OCI-LY3 (cell line): ENCODE measurements around the gene PAK4.

Experiments
- H2AFZ ChIP-seq: fragments of 200-600, 300-600 bp; shearing (Covaris generic); 2 replicates; pipeline ENCODE4 v1.6.0; 2014; ENCODE audit warnings: antibody characterized with exemption, low read depth, low read length
- H3K27ac ChIP-seq: fragments of 200-600, 300-600 bp; sonication (generic); 2 replicates; pipeline ENCODE4 v1.5.1; 2014; ENCODE audit warnings: mild to moderate bottlenecking, low read length, moderate library complexity, mixed read lengths
- H3K27me3 ChIP-seq: fragments of 200-600, 300-600 bp; sonication (generic); 2 replicates; pipeline ENCODE4 v1.6.1; 2014; ENCODE audit warnings: low read depth, low read length, mixed read lengths
- H3K36me3 ChIP-seq: fragments of 200-600, 300-600 bp; sonication (generic); replicated peaks from 2 replicates; pipeline ENCODE3; 2014; ENCODE audit warnings: low read depth, low read length, mixed read lengths
- H3K4me1 ChIP-seq: fragments of 300-600, 200-600 bp; sonication (generic); 2 replicates; pipeline ENCODE4 v1.6.1; 2014; ENCODE audit warnings: low read length, mixed read lengths
- H3K4me2 ChIP-seq: fragments of 200-600, 300-600 bp; sonication (generic); 2 replicates; pipeline ENCODE4 v1.6.1; 2014; ENCODE audit warnings: low read length, mixed read lengths
- H3K4me3 ChIP-seq: fragments of 300-600, 200-600 bp; sonication (generic); 2 replicates; pipeline ENCODE4 v1.5.1; 2014; ENCODE audit warnings: antibody characterized with exemption, mild to moderate bottlenecking, low read length, moderate library complexity
- H3K79me2 ChIP-seq: fragments of 300-600, 200-600 bp; shearing (Covaris generic); 2 replicates; pipeline ENCODE4 v1.6.1; 2014; ENCODE audit warnings: mild to moderate bottlenecking, low read length, mixed read lengths
- H3K9ac ChIP-seq: fragments of 300-600, 200-600 bp; shearing (Covaris generic); 2 replicates; pipeline ENCODE4 v1.6.0; 2014; ENCODE audit warnings: mild to moderate bottlenecking, low read length, moderate library complexity
- H3K9me3 ChIP-seq: fragments of 200-600, 300-600 bp; shearing (Covaris generic); 2 replicates; pipeline ENCODE4 v1.6.1; 2014; ENCODE audit warnings: low read length, mixed read lengths; ENCODE audit not compliant: insufficient read depth
- H4K20me1 ChIP-seq: fragments of 200-600, 300-600 bp; sonication (generic); 2 replicates; pipeline ENCODE4 v1.6.1; 2016; ENCODE audit warnings: low read length, mixed read lengths; ENCODE audit not compliant: insufficient read depth
- EZH2phosphoT487 ChIP-seq: fragments of 200-600 bp; shearing (Covaris generic); IDR thresholded peaks from 2 replicates; pipeline ENCODE4 v1.6.1; 2018; ENCODE audit warnings: antibody characterized with exemption, mixed run types, low read depth
- TF ChIP-seq, protein P1 (sequence below): fragments of 200-600, 300-600 bp; sonication (generic); IDR thresholded peaks from 2 replicates; pipeline ENCODE4 v1.5.1; 2014; ENCODE audit warnings: antibody characterized with exemption, low read length, low read depth

Gene PAK4

DNA sequence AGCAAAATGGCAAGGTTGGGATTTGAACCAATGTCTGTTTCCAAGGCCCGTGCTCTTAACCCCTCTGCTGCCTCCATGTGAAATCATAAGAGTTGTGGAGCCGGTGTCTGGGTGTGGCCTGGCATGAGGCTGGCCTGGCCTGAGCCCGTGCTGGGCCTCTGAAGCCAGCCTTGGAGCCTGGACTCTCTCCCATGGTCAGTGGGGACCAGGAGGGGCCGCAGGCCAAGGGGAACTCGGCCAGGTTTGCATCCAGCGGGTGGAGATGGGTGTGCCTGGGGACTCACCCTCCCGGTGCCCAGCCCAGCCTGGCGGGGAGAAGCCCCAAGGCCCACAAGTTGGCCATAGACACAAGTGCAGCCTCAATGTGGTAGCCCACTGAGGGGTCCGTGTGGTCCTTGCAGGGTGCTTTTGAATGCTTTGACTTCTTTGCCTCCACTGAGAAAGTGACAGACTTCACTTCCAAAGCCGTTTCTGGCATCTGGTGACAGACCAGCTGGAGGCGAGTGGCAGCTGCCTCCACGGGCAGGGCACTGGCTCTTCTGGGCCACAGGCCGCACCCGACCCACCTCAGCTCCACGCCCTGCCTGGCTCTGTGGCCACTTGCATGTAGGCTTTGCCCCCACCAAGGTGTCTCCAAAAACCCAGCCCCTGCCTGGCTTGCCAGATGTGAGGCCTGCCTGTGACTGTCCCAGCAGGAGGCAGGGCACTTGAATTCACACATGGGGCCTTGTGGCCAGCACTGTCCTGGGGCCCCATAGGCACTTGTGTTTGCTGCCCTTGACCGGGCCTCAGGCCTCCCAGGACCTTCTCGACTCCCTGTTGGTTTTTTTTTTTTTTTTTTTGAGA, 45.0 kb downstream of the PAK4 start:
- Histone ChIP-seq H3K4me3 (no peak overlapping the region), H3K27me3 (no peaks in the 10 kb centered on the region), H2AFZ (no peak overlapping the region), H3K27ac (no peak overlapping the region), H3K4me2 (no peak overlapping the region), H3K4me1 (no peaks in the 10 kb centered on the region), H3K9ac (no peak overlapping the region), H4K20me1 (no peaks in the 10 kb centered on the region), H3K79me2 (no peaks in the 10 kb centered on the region), H3K36me3 (peaks cover 2% of the 10 kb centered on the region), H3K9me3 (no peaks in the 10 kb centered on the region)
- no peak for TF ChIP-seq EZH2phosphoT487
- TF ChIP-seq, protein P1, sequence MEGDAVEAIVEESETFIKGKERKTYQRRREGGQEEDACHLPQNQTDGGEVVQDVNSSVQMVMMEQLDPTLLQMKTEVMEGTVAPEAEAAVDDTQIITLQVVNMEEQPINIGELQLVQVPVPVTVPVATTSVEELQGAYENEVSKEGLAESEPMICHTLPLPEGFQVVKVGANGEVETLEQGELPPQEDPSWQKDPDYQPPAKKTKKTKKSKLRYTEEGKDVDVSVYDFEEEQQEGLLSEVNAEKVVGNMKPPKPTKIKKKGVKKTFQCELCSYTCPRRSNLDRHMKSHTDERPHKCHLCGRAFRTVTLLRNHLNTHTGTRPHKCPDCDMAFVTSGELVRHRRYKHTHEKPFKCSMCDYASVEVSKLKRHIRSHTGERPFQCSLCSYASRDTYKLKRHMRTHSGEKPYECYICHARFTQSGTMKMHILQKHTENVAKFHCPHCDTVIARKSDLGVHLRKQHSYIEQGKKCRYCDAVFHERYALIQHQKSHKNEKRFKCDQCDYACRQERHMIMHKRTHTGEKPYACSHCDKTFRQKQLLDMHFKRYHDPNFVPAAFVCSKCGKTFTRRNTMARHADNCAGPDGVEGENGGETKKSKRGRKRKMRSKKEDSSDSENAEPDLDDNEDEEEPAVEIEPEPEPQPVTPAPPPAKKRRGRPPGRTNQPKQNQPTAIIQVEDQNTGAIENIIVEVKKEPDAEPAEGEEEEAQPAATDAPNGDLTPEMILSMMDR: no peak

DNA sequence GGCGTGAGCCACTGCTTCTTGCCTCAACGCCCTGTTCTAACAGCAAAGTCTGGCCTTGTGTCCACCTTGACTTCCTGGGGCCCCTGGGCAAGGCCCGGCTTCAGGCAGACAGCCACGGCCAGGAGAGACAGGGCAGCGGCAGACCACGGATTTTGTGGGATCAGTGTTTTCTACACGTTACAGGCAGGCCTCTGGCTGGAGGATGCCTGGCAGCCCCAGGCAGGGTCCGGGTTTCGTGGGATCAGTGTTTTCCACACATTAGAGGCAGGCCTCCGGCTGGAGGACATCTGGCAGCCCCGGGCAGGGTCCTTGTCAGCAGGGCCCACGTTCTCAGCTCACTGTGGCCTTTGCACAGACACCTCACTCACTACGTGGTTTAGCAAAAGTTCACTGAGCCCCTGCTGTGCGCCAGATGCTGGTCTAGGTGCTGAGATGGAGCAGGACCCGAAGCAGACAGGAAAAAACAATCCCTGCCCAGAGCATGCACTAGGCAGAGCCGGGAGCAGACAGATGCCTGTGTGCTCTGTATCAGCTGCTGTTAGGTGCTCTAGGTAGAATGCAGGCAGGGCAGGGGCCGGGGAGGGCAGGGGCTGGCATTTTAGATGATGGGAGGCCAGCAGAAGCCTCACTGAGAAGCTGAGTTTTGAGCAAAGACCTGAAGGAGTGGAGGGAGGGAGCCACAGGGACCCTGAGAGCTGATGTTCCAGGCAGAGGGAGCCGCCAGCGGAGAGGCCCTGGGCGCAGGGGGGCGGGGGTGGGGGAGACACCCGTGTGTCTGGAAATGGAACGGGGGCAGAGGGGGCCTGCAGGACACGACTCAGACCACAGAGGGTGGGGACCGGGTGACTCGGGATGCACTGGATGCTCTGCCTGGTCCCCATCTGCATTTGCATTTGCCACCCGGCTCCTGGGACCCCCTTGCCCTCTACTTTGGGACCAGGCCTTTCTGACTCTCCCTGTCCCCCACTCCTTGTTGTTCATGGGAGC, 46.2 kb downstream of the PAK4 start:
- H3K27ac ChIP-seq: no peak overlapping the region

DNA sequence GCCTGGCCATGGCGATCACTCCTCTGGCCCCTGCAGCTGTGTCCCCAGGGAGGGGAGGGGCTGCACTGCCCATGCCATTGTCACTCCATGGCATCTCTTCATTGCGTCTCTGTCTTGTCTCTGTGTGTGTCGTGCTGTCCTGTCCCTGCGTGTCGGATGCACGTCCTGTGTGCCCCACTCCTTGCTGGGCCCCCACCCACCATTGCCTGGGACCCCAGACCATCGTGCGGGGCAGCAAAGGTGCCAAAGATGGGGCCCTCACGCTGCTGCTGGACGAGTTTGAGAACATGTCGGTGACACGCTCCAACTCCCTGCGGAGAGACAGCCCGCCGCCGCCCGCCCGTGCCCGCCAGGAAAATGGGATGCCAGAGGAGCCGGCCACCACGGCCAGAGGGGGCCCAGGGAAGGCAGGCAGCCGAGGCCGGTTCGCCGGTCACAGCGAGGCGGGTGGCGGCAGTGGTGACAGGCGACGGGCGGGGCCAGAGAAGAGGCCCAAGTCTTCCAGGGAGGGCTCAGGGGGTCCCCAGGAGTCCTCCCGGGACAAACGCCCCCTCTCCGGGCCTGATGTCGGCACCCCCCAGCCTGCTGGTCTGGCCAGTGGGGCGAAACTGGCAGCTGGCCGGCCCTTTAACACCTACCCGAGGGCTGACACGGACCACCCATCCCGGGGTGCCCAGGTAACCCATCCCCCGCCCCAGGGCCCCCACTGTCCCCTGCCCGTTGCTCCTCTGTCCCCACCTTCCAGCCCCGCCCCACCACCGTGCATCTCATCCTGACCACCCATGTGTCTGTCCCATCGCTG, 47.3 kb downstream of the PAK4 start:
- Histone ChIP-seq H3K36me3 (peaks cover 5% of the 10 kb centered on the region), H2AFZ (no peak overlapping the region), H3K27me3 (no peaks in the 10 kb centered on the region), H3K79me2 (no peaks in the 10 kb centered on the region), H4K20me1 (no peaks in the 10 kb centered on the region), H3K4me1 (no peaks in the 10 kb centered on the region), H3K27ac (no peak overlapping the region), H3K9ac (no peak overlapping the region), H3K9me3 (no peaks in the 10 kb centered on the region), H3K4me2 (no peak overlapping the region), H3K4me3 (no peak overlapping the region)
- no peak for TF ChIP-seq EZH2phosphoT487
- TF ChIP-seq, protein P1: no peak

More for the DNA sequence above, 46.2 kb downstream of the PAK4 start:
- no peak overlapping the region for H3K9ac ChIP-seq
- no peaks in the 10 kb centered on the region for H3K9me3 ChIP-seq
- peaks cover 2% of the 10 kb centered on the region for H3K36me3 ChIP-seq
- H3K4me3 ChIP-seq: no peak overlapping the region
- no peak overlapping the region for H2AFZ ChIP-seq
- H3K4me1 ChIP-seq: no peaks in the 10 kb centered on the region
- H3K4me2 ChIP-seq: no peak overlapping the region
- TF ChIP-seq, protein P1: no peak
- TF ChIP-seq EZH2phosphoT487: no peak
- H4K20me1 ChIP-seq: no peaks in the 10 kb centered on the region
- H3K27me3 ChIP-seq: no peaks in the 10 kb centered on the region
- H3K79me2 ChIP-seq: no peaks in the 10 kb centered on the region
